ENCODE data around the gene GLIS1.

The GLIS1 gene

DNA sequence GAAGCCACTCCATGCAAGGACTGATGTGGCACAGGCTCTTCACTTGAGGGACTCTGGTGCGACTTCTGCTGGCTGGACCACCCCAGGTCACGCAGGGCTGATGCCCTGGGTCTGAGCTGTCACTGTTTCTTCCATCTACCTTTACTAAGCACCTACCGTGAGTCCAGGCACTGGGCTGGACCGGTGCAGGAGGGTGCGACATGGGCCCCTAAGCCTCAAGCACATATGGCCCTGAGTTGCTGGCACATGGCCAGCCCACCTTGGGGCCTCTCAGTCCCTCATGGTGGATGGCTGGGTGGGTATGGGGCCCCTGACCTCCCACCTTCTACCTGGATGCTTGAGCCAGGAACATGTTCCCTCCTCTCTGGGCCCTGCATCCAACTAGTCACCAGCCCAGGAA, 203.7 kb downstream of the GLIS1 start:
- DNase-seq (ENCODE audit: low read depth in 1 of 2, low spot score in 1 of 2), result no peak

DNA sequence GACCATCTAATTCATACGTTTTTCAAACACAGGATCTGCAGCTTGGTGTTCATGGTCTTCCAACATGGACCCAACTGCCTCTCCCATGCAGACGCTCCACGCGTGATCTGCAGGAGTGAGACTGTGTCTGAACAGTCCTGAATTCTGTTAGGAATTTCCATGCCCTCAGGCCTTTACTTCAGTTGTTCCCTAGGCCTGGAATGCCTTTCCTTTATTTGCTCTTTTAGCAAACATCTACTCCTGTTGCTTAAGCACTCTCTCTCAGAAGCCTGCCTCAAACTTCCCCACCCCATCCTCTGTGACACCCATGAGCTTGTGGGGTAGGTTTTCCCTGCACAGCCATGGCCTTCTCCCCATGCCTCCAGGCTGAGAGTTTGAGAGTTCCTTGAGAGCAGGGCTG, 206.1 kb downstream of the GLIS1 start:
- no peak for DNase-seq (ENCODE audit: low read depth in 1 of 2, low spot score in 1 of 2)

DNA sequence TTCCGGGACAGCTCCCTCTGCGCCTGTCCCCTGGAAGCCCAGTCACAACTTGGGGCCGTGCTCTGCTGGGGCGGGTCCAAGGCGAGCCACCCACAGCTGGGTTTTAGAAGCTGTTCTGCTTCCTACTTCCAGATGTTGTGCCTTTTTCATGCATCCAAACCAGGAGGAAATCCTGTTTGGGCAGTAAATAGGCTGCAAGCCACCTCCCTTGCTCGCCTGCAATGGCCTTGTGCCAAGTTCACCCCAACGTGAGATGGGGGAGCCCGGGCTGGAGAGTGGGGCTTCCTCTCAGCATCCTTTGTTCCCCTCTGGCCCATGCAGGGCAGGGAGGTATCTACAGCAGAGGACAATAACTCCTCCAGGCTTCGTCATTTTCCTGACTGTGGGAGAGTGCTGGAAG, 206.6 kb downstream of the GLIS1 start:
- no peak for DNase-seq (ENCODE audit: low read depth in 1 of 2, low spot score in 1 of 2)

GRCh38 chr1:53530550-53530949, 208.4 kb downstream of the GLIS1 start:
- no peak for DNase-seq (ENCODE audit: low read depth in 1 of 2, low spot score in 1 of 2)

GRCh38 chr1:53529555-53529954, 209.4 kb downstream of the GLIS1 start:
- no peak for DNase-seq (ENCODE audit: low read depth in 1 of 2, low spot score in 1 of 2)

DNA sequence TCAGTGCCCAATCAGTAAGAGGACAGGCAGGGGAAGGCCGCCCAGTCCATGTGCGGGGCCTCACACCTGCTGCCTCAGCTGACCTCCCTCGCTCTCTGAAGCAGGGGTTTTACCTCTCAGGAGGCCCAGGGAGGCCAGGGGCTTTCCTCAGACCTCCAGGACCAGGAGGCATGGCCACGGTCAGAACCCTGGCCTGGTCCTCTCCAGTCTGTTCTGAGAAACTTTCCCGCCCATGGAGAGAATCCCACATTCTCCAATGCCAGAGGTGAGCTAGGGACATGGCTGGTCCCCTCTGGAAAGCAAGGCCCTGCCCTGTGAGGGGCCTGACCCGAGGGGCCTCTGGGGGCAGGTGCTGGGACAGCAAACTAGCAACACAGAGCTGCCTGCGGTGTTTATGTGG, 211.6 kb downstream of the GLIS1 start:
- DNase-seq (ENCODE audit: low read depth in 1 of 2, low spot score in 1 of 2), result no peak

- no peak for DNase-seq (ENCODE audit: low read depth in 1 of 2, low spot score in 1 of 2)
Measured at GRCh38 chr1:53526451-53527101, 212.4 kb downstream of the GLIS1 start.

- DNase-seq (ENCODE audit: low read depth in 1 of 2, low spot score in 1 of 2), result no peak
Measured at GRCh38 chr1:53525595-53525994, 213.4 kb downstream of the GLIS1 start.

GRCh38 chr1:53524428-53525375, 214.3 kb downstream of the GLIS1 start:
- no peak for DNase-seq (ENCODE audit: low read depth in 1 of 2, low spot score in 1 of 2)

- no peak for DNase-seq (ENCODE audit: low read depth in 1 of 2, low spot score in 1 of 2)
Measured at GRCh38 chr1:53521924-53522552, 216.9 kb downstream of the GLIS1 start.

- DNase-seq (ENCODE audit: low read depth in 1 of 2, low spot score in 1 of 2), result no peak
Measured at GRCh38 chr1:53520481-53520880, 218.5 kb downstream of the GLIS1 start.

DNA sequence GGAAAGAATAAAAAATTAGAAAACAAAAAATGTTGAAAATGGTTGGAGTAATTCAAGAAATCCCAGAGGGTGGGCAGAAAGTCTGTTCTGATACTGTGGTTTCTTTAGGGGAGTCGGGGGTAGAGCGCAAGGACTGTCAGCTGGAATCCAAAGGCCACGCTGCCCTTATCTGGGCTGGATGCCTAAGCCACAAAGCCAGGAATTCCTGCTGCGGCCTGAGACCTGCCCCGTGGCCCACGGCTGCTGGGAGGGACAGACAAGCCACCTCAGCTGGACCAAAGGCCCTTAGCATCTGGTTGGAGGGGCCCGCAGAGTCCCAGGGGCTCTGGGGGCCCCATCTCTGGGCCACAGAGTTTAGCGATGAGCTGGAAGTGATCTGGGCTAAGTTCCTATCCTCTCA, 219.5 kb downstream of the GLIS1 start:
- DNase-seq (ENCODE audit: low read depth in 1 of 2, low spot score in 1 of 2), result no peak

DNA sequence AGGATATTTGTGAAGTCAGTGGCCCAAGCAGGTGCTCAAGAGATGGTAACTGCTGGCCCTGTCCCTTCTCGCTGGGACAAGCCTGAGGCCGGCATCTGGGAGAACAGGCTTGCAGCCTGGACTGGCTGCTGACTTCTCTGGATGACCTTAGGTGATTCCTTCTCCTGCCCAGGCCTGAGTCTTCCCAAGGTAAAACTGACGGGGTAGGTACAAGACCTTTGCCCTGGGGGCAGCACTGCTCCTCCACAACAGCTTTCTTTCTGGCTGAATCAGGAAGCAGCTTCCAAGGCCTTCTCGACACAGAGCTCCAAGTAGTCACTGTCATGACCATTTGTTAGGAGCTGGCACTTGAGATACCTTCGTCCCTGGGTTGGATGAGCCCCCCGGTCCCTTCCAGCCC, 220.2 kb downstream of the GLIS1 start:
- no peak for DNase-seq (ENCODE audit: low read depth in 1 of 2, low spot score in 1 of 2)

DNA sequence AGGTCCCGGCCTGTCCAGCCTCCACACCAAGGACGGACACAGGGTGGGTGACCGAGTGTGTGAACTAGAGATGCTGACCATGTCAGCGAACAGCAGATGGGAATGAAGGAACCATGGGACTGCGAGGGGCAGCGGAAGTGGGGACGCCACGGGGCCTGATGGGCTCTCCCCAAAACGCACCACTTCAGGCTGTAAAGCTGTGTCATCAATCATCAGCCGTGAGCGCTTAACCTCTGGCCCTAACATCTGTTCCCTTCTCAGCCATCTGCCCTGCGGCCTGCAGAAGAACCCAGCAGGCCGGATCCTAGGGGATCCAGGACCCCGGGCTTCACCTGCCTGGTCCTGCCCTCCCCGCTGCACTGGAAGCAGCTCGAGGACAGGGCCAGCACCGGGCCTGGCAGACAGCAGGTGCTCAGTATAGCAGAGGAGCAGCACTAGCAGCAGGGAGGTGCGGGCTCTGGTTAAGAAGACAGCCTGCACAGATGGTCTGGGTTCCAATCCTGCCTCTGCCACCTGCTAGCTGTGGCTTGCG, 221.1 kb downstream of the GLIS1 start:
- DNase-seq (ENCODE audit: low read depth in 1 of 2, low spot score in 1 of 2), result no peak

DNA sequence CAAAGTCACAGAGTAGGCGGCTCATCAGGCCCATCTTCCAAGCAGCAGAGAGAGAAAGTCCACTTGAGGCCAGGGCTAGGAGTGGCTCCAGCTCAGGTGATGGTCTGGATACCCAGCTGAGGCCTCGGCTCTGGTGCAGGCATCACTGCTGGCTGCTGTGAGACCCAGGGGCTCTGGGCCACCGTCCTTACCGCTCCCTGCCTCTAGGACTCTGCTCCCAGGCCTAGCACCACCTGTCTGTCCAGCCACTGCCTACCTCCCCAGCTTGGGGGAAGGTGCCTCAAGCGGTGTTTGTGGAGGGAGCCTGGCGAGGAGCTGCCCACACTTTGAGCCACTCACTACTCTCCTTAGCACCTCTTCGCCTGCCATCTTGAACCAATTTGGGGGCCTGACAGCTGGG, 221.9 kb downstream of the GLIS1 start:
- DNase-seq (ENCODE audit: low read depth in 1 of 2, low spot score in 1 of 2), result no peak

- DNase-seq (ENCODE audit: low read depth in 1 of 2, low spot score in 1 of 2), result no peak
Measured at GRCh38 chr1:53516181-53516580, 222.8 kb downstream of the GLIS1 start.

- no peak for DNase-seq (ENCODE audit: low read depth in 1 of 2, low spot score in 1 of 2)
Measured at GRCh38 chr1:53514436-53514835, 224.5 kb downstream of the GLIS1 start.

DNA sequence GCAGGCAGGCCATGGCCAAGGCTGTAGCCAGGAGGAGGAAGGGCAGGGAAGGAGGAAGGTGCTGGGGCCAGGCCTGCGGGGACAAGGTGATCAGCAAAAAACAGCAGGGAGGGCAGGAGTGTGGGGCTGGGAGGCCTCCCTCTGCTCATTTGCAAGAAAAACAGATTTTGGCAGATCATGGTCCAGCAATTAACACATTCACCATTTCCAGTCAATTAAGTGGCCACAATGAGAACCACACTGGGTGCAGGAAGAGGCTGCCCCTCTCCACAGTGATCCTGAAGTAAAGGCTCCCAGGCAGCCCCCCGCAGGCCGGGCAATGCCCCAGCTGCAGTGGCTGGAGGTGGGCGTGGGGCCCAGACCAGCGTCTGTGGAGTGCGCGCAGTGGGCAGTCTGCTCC, 225.1 kb downstream of the GLIS1 start:
- no peak for DNase-seq (ENCODE audit: low read depth in 1 of 2, low spot score in 1 of 2)

DNA sequence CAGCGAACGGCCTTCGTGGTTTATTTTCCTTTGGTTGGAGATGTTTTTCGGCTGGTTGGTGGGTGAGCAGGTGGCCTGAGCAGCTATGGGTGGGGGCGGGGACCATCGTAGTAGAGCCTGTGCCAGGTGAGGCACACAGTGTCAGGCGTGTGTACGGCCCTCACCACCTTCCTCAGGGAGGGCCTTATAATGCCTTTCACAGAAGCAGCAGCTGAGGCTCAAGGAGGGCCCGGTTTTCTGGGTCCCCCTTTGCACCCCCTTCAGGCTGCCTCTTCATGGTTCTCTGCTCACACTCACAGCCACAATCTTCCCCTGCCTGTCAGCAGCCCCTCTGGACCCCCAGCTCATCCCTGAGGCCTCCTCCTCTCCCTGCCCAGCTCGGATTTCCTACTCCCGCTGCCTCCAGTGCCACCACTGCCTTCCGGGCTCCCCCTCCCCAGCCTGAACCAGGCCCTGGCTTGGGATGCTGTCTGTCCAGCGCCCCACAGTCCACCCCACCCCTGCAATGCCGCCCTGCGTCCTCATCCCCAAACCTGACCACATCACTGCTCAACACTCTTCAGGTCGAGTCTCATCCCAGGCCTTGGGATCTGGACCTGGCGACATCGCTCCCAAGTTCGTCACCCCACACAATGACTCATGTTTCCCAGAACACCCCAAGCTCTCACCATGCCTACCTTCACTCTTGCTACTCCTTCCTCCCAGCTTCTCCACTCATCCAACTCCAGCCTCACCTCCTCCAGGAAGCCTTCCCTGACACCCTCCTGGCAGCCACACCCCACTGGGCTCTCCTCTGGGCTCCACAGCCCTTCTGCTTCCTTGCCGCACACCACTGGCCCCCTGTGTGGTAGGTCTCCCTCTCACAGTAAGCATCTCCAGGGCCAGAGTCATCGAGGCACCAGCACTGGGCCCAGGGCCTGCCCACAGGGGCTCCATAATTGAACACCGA, 225.9 kb downstream of the GLIS1 start:
- no peak for DNase-seq (ENCODE audit: low read depth in 1 of 2, low spot score in 1 of 2)

- no peak for DNase-seq (ENCODE audit: low read depth in 1 of 2, low spot score in 1 of 2)
Measured at GRCh38 chr1:53511933-53512806, 226.8 kb downstream of the GLIS1 start.

All from activated CD4-positive, alpha-beta T cell treated with anti-CD3 and anti-CD28 coated beads, Interleukin-2, amount 50 U/mL, for 24 hours (primary cell).